Urinary bladder (tissue), 4 donors: ENCODE results near the gene ANO6. TPM values are rescaled to one million over a fixed set of nuclear protein-coding genes. Genes with fewer than 3 reads are reported as not detected.
A peak's percentile ranks its signal among the peaks of the same experiment; 100 is the strongest.
"Not testable (repeated sequence)": the region's sequence is repeated elsewhere in the genome, so short reads cannot be mapped to it uniquely, and the experiment has no call there.

Source experiments
- DNase-seq: peaks from one replicate; pipeline ENCODE4 v3.0.0-alpha.2; 2015; ENCODE audit errors: extremely low spot score
- H3K27ac ChIP-seq: one replicate; pipeline ENCODE4 v1.5.1; 2013; ENCODE audit warnings: low read depth, mild to moderate bottlenecking, moderate library complexity
- H3K36me3 ChIP-seq: one replicate; pipeline ENCODE4 v1.6.1; 2013; ENCODE audit warnings: mild to moderate bottlenecking, moderate library complexity; ENCODE audit not compliant: insufficient read depth
- H3K4me1 ChIP-seq: one replicate; pipeline ENCODE4 v1.6.1; 2013; ENCODE audit warnings: mild to moderate bottlenecking, moderate library complexity; ENCODE audit not compliant: insufficient read depth
- H3K4me3 ChIP-seq: one replicate; pipeline ENCODE4 v1.5.1; 2013; ENCODE audit warnings: low read depth, low read length
- WGBS: extraction: QIAGEN DNeasy Blood & Tissue Kit; methylation state at CpG from one replicate; pipeline ENCODE4 v1.1.7; 2013; 5-methylcytosine and 5-hydroxymethylcytosine counted together
- polyA plus RNA-seq: library from polyadenylated mRNA; stranded (reverse); fragments of 200-250 nt; gene quantifications from one replicate; pipeline ENCODE4 v1.2.3, GENCODE V29; 2013
- total RNA-seq: library from RNA; depleted of rRNA; stranded (reverse); fragments of >200 nt; gene quantifications from one replicate; pipeline ENCODE4 v1.2.3, GENCODE V29; 2014
- donor health status: healthy with polysubstance abuse.
- donor health status: healthy.

ANO6 gene, protein sequence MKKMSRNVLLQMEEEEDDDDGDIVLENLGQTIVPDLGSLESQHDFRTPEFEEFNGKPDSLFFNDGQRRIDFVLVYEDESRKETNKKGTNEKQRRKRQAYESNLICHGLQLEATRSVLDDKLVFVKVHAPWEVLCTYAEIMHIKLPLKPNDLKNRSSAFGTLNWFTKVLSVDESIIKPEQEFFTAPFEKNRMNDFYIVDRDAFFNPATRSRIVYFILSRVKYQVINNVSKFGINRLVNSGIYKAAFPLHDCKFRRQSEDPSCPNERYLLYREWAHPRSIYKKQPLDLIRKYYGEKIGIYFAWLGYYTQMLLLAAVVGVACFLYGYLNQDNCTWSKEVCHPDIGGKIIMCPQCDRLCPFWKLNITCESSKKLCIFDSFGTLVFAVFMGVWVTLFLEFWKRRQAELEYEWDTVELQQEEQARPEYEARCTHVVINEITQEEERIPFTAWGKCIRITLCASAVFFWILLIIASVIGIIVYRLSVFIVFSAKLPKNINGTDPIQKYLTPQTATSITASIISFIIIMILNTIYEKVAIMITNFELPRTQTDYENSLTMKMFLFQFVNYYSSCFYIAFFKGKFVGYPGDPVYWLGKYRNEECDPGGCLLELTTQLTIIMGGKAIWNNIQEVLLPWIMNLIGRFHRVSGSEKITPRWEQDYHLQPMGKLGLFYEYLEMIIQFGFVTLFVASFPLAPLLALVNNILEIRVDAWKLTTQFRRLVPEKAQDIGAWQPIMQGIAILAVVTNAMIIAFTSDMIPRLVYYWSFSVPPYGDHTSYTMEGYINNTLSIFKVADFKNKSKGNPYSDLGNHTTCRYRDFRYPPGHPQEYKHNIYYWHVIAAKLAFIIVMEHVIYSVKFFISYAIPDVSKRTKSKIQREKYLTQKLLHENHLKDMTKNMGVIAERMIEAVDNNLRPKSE
- total RNA-seq (163 TPM), polyA plus RNA-seq (63.7 TPM)

DNA sequence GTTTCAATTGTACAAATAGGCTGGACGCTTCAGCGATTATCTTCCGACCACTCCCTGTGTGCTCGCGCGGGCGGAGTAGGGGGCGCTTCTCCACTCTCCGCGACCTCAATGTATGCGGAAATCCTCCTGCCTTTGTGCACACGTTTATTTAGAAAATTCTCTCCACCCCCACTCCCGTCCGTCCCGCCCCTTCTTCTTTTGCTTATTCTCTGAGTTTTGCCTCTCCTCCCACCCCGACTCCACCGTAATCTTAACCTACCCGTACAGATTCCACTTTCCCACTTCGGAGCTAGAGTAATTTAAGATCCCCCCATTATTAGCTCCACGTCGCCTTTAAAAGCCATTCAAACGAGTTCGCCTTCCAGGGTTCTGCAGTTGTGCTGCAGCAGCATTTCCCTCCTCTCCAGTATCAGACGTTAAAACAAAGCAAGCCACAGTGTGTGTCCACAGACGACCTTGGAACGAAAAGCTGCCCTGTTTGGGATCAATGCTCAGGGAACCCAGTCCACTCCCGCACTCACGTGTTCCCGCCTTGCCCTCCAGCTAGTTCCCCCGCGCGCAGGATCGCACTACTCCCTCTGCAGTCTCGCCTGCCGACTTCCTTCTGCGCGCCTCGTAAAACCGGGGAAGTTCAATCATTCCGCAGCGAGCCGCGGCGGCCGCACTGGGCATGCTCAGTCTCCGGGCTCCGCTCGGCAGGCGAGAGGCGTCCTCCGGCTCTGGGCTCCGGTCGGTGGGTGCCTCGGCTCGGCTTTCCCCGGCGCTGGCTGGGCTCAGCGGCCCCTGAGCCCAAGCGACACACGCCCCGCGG, at the start of gene ANO6:
Gene ANO6 (plus strand): TSS at position 677 of the 811 bp plus-strand sequence. CDS start 227 bp downstream, outside the sequence.
- under 1% methylated on average over 62 of the region's 62 CpGs for WGBS
- H3K27ac ChIP-seq: peak within 1 kb of the TSS; percentile 94
- peak within 1 kb of the TSS; percentile 83 for H3K4me3 ChIP-seq
- peaks cover under 1% of the 10 kb centered on the region for H3K4me1 ChIP-seq
- DNase-seq: peak; percentile 86
- H3K36me3 ChIP-seq: no peaks in the 10 kb centered on the region

DNA sequence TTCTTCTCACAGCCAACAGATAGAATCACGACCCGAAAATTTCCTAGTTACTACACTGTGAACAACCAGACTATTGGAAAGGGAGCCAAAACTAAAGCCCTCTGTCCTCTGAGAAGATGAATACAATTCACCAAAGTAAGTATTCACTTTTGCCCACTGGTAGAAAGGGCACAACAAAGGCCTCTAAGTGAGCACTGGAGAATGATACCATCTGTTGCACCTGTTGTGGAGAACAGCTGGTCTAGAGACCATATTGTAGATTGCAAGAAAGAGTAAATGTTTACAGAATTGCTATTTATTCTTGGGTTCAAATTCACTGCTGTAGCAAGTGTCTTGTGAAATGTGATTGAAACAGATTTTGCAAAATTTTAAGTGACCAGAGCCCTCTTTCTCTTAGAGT, 46.9 kb upstream of the ANO6 start:
- DNase-seq: no peak
- WGBS: 87% methylated on average over 2 of the region's 2 CpGs
- Histone ChIP-seq H3K36me3 (no peaks in the 10 kb centered on the region), H3K4me3 (no peak overlapping the region), H3K27ac (no peak overlapping the region), H3K4me1 (no peaks in the 10 kb centered on the region)

DNA sequence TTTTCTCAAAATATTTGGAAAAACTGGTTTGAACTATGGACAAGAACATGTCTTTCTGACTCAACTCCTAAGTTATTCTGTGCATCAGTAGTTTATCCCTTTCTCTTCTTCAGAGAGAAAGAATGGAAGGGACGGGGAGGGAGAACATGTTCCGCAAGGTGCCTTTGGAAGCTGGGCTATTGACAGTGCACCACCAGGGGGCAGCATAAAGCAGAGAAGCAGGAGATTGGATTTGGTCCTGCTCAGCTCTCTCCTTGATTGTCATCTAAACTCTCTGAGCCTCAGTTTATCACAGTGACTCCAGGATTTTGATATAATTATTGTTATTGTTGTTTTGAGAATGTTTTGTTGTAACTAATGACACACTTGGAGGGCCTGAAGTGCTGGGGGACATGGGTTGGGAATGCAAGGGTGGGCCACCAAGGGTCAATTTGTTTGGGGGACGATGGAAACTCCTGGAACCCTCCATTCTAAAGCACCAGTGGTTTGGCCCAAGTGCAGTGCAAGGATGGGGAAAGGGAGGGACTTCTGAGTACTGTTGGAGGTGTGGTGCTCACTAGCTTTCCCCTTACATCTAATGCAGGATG, 45.3 kb upstream of the ANO6 start:
- no peak for DNase-seq
- Histone ChIP-seq H3K27ac (no peak overlapping the region), H3K4me1 (no peaks in the 10 kb centered on the region), H3K4me3 (no peak overlapping the region), H3K36me3 (no peaks in the 10 kb centered on the region)
- 55% methylated on average over 3 of the region's 3 CpGs for WGBS

DNA sequence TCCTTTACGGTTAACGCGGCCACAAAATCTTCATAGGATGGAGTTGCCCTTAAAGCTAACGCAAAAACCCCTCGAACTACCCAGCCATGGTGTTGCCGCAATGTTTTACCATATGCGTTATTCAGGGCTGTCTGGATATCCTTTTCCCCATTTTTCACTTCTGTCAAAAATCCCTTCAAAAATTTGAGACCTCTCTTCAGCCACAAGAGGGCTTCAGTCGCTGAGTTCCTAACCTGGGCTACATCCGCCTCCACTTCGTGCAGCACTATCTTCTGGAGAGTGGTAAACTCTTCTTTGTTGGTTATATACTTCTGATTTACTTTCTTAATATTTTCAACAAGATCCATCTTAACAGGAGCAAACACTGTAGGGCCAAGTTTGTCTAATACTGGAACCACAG, 42.6 kb upstream of the ANO6 start:
- not testable (repeated sequence) for DNase-seq, H3K4me1 ChIP-seq, H3K4me3 ChIP-seq, H3K36me3 ChIP-seq, H3K27ac ChIP-seq
- WGBS: 87% methylated on average over 10 of the region's 10 CpGs

DNA sequence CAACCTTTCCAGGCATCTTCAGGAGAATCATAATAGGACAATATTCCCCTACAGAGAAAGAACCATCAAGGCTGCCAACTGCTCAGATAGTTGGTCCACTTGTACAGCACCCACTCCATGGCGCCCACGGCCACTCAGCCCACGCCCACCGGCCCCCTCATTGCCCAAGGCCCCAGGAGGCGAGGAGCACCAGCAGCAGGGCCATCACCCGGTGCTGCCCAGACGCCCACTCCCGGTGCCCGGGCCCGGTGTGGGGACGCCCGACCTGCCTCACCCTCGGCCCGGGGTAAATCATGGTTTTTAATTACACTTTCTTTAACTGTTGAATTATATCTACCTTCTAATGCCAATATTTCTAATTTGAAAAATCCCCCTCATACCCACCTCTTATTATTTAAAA, 41.3 kb upstream of the ANO6 start:
- WGBS: over 99% methylated on average over 14 of the region's 14 CpGs

DNA sequence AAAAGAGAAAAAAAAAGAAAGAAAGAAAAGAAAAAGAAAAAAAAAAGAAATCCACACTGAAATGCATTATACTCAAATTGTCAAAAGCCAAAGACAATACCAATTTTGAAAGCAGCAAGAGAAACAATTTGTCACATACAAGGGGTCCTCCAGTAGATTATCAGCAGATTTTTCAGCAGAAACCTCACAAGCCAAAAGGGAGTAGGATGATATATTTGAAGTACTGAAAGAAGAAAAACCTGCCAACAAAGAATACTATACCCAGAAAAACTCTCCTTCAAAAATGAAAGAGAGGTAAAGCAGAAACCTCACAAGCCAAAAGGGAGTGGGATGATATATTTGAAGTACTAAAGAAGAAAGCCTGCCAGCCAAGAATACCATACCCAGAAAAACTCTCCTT, 37.1 kb upstream of the ANO6 start:
- H3K36me3 ChIP-seq: peaks cover 3% of the 10 kb centered on the region
- no peak overlapping the region for H3K4me3 ChIP-seq
- no peaks in the 10 kb centered on the region for H3K4me1 ChIP-seq
- no peak overlapping the region for H3K27ac ChIP-seq
- no peak for DNase-seq

More for the DNA sequence above, 41.3 kb upstream of the ANO6 start:
- no peak for DNase-seq
- Histone ChIP-seq H3K36me3 (peaks cover 3% of the 10 kb centered on the region), H3K4me1 (no peaks in the 10 kb centered on the region), H3K4me3 (no peak overlapping the region), H3K27ac (no peak overlapping the region)

DNA sequence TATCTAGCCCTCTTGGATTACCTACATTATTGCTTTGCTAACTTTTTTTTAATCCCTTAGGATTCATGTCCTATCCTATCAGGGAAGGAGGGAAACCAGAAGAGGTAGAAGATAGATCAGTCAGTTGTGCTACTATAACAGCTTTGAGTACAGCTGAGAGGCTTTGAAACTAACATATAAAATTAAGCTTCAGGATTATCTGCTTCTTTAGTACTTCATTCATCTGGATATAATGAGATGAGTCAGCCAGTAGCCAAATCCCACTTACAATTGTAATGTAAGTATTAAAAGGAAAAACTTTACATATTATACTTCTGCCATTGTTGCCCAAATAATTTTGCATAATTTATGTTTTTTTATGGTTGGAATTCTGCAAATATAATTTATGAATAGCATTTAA, 33.4 kb upstream of the ANO6 start:
- no peaks in the 10 kb centered on the region for H3K36me3 ChIP-seq
- no peaks in the 10 kb centered on the region for H3K4me1 ChIP-seq
- no peak overlapping the region for H3K4me3 ChIP-seq
- DNase-seq: no peak
- H3K27ac ChIP-seq: no peak overlapping the region

DNA sequence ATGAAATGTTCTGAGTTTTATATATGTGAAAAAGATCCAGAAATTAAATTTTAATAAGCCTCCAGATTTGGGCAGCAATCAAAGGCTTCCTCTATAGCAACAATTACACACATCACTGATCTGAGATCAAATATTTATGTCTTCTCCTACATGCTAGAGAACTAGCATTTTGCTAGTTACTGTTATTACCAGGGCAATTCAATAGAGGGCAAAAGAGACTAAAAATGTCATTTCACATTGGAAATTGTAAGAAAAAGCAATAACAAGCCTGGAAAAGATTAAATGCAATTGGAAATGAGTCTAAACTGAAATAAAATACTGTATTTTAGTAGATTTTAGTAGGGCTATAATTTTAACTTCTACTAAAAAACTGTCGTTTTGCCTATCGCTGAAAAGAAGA, 32.6 kb upstream of the ANO6 start:
- DNase-seq: no peak
- Histone ChIP-seq H3K4me3 (no peak overlapping the region), H3K27ac (no peak overlapping the region), H3K36me3 (no peaks in the 10 kb centered on the region), H3K4me1 (no peaks in the 10 kb centered on the region)
- 72% methylated on average over 2 of the region's 2 CpGs for WGBS

DNA sequence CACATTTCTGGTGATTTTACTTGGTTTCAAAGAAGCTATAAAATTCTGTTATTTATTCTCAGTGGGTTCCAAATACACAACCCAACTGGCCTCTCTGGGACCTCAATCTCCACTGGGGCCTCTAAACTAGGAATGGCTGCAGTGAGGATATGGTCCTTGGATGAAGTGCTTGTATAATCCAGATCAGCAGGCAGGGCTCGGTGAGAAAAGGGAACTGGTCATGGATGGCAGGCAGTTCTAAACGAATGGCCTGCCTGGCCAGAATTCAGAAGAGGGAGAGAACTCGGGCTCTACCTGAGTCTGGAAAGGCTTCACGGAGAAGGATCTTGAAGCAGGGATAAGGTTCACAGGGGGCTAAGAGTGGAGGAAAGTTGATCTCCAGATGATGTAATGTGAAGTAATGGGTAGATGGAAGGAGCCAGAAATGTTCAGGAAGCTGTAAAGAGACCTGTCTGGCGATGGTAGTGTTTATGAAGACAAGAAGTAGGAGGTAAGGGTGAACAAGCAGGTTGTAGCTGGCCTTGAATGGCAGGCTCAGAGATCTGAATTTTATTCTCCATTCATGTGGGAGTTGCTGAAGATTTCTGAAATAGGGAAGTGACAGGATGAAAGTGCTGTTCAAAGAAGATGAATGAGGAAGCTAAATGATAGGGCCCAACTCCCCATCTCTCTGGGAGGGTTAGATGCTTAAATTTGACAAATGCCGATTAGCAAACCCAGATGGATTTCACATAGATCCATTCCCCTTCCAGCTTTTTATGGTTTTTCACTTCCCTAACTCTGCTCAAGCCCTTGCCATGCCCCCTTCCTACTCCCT, 31.5 kb upstream of the ANO6 start:
- Histone ChIP-seq H3K4me3 (no peak overlapping the region), H3K4me1 (no peaks in the 10 kb centered on the region), H3K36me3 (no peaks in the 10 kb centered on the region), H3K27ac (no peak overlapping the region)
- WGBS: 77% methylated on average over 6 of the region's 6 CpGs
- no peak for DNase-seq

DNA sequence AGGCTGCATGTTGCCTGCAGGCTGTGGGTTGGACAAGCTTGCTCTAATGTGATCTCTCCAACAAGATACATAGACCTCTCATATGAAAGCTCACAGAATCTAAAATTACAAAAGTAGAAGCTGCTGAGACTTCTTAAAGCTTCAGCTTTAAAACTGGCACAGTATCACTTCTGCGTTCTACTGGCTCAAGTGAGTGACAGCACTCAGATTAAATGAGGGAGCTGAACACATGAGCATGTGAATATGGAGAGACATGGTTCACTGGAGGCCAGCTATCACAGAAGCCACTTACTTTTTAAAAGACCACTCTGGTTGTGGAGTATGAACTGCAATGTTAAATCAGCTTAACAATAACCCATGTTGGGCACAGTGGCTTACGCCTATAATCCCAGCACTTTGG, 29.1 kb upstream of the ANO6 start:
- WGBS: 93% methylated on average over 2 of the region's 2 CpGs
- no peaks in the 10 kb centered on the region for H3K4me1 ChIP-seq
- H3K36me3 ChIP-seq: no peaks in the 10 kb centered on the region
- no peak overlapping the region for H3K4me3 ChIP-seq
- DNase-seq: no peak
- no peak overlapping the region for H3K27ac ChIP-seq

DNA sequence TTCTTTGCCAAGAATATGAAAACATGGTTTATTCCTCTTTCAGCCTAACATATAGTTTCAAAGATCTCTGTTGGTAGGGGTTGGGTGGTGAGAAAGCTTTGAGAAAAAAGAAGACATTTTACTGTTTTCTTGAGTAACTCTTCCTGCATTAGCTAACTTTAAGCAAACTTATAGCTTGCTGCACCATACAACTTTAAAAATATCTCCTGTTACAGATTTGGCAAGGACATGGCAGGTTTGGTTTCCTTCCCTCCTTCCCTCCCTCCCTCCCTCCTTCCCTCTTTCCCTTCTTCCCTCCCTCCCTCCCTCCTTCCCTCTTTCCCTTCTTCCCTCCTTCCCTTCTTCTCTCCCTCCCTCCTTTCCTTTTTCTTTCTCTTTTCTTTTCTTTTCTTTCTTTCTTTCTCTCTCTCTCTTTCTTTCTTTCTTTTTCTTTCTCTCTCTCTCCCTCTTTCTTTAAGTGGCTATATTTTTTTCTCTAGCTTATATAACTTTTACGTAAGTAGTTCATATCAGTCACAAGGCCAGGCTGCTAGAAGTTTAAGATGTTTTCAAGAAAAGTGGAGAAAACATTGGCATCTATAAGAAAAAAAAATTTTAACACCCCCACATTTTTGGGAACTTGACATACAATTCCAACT, 26.0 kb upstream of the ANO6 start:
- no peaks in the 10 kb centered on the region for H3K36me3 ChIP-seq
- WGBS: 97% methylated on average over 1 of the region's 1 CpG
- H3K4me1 ChIP-seq: no peaks in the 10 kb centered on the region
- H3K27ac ChIP-seq: no peak overlapping the region
- H3K4me3 ChIP-seq: no peak overlapping the region
- DNase-seq: no peak

DNA sequence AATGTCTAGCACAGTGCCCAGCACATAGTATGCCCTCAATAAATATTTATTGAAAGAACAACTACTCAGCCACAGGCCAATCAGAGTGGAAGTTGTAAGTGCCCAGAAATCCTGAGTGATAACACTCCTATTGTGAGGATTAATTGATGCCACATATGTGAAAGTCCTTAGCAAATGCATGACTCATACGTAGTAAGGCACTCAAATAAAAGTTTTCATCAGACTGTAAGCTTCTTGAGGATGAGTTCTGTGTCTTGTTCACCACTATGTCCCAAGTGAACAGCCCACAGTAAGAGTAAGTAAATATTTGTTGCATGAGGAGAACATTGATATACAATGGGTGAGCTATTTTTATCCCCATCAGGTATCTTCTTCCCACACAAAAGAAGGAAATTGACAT, 24.7 kb upstream of the ANO6 start:
- DNase-seq: no peak
- Histone ChIP-seq H3K4me3 (no peak overlapping the region), H3K36me3 (no peaks in the 10 kb centered on the region), H3K27ac (no peak overlapping the region), H3K4me1 (no peaks in the 10 kb centered on the region)
- WGBS: 94% methylated on average over 1 of the region's 1 CpG
